ENCODE data around the gene EPB41L3.
A peak's percentile ranks its signal among the peaks of the same experiment; 100 is the strongest.

EPB41L3 gene

DNA sequence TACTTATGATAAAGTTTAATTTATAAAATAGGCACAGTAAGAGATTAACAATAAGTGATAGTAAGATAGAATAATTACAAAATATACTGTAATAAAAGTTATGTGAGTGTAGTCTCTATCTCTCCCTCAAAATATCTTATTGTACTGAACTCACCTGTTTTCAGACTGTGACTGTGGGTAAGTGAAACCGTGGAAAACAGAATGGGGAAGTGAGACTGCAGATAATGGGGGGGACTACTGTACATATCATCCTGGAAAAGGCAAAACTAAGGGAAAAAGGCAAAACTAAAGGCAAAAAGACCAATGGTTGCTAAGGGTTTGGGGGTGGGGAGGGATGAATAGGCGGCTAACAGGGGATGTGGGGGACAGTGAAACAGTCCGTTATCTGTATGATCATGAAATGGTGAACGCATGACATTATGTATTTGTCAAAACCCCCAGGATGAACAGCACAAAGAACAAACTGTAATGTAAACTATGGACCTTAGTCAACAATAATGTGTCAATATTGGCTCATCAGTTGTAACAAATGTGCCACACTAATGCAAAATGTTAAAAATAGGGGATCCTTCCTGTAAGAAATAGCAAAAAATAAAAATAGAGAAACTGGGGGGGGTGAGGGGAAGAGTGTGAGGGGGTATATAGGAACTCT is 93.8 kb downstream of the EPB41L3 start:
- DNase-seq: no peak

GRCh38 chr18:5447442-5447841 is 96.4 kb downstream of the EPB41L3 start:
- DNase-seq: no peak

GRCh38 chr18:5444847-5445246 is 99.0 kb downstream of the EPB41L3 start:
- DNase-seq: no peak

GRCh38 chr18:5444269-5444668 is 99.5 kb downstream of the EPB41L3 start:
- DNase-seq: no peak

DNA sequence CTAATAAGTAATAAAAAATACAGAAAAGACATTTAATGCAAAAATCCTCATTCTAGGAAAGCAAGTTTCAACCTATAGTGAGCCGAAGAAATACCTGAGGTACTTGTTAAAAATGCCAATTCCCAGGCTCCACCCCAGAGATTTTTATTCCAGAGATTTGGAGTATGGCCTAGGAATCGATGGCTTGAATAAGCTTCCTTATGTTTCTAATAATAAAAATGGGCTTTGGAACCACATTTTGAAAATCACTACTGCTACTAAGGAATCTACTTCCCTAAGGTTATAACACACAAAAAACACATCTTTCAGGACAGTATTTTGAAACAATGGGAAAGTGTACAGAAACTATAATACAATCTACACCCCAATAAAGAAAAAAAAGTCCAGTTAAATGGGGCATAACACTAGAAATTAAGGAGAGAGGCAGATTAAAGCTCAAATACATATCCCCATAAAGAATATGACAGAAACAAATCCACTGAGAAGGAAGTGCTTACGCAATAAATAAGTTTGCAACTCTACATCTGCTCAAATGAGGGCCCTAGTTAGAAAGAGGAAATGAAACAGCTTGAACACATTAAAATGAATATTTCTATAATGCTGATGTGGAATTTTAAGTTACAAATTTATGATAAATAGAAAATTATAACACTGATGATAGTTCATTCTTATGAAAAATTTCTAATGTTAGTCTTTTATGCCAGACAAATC is 103.7 kb downstream of the EPB41L3 start:
- DNase-seq: peak; percentile 84 to 87

DNA sequence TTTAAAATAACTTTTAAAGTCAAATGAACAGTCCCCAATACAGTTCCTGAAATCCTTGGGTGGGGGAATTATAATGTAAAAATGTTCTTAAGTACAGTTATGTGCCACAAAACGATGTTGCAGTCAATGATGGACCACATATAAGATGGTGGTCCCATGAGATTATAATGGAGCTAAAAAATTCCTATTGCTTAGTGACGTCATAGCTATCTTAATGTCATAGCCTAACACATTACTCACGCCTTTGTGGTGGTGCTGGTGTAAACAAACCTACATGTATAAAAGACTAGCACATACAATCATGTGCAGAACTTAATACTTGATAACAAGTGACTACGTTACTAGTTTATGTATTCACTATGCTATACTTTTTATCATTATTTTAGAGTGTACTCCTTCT is 109.4 kb downstream of the EPB41L3 start:
- DNase-seq: no peak

DNA sequence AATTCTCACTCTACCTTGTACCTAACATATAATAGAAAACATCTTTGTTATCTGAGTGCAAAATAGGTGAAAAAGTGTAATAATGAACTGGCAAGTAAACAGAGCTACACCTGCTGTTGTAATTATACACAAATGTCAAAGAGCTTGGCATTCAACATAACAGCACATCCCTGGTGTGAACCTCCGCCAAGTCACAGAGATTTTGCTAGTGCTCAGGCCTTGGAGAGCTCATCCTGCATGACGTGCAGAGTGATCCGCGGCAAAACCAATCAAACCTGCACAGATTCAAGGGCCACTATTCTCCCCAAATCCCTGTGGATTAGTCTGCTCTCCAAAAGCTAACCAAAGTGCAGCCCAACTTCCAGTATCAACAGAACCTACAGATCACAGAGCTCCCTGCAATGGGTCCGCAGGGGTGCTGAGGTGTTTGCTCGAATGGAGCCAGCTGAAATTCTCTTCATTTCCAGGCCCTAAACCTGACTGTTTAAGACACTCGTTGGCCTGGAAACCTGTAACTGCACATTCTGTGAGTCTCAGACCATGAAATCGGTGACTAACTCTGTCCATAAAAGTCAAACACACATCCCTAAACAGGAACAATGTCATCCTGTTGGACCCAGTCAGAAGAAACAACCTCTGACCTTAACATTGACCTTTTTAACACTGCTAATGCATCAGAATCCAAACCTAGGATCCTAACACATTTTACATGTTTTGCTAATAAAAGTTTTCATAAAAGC is 111.8 kb downstream of the EPB41L3 start:
- no peak for DNase-seq

DNA sequence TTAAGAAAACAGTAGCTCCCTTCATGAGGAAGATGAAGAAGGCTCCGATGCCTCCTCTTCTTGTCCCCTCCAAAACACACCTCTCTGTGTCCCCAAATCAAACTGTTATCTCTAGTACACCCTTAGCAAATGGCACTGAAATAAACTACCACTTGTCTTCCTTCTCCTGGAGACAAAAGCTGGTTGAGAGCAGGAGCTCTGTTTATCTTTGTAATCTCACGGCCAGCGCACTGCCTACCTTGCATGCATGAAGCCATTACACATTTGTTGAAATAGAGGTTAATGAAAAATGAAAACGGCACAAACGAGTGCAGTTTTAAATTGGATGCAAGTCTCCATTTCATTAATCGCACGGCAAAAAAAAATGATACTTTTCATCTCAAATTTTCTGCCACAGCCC is 113.7 kb downstream of the EPB41L3 start:
- no peak for DNase-seq

GRCh38 chr18:5429681-5430080 is 114.1 kb downstream of the EPB41L3 start:
- no peak for DNase-seq

DNA sequence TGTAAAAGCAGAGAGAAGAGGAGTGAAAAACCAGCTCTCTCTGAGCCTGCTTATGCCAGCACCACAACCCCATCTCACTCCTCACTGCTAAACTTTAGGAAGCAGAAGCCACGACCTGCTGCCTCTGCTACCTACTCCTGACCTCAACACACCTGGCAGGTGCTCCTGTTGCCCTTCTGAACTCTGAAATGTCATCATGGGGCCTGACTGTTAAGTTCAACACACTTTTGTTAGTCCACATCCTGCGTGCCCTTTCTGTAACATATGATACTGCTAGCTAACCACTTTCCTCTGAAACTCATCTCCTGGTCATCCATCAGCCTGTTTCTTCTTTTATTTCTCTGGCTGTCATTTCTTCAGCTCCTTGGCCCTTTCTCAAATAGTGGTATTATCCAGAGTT is 118.1 kb downstream of the EPB41L3 start:
- DNase-seq: no peak

GRCh38 chr18:5424903-5425664 is 118.7 kb downstream of the EPB41L3 start:
- DNase-seq: peak; percentile 46 to 82

DNA sequence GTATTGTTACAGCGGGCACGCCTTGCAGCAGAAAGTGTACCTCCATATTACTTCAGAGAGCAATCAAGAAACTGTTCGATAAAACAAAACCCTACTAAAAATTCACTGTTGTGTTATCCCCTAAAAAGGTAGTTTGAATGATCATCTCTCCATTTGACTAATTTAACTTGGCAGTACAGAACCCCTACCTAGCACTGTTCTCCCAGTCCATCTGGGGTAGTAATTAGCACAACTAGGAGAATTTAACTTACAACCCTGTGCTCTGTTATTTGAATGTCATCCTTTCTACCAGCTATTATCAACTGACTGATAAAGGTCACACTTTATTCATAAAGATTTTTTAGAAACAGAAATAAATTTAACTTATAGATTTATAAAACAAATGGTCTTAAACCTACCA is 121.2 kb downstream of the EPB41L3 start:
- no peak for DNase-seq

GRCh38 chr18:5421981-5422380 is 121.8 kb downstream of the EPB41L3 start:
- DNase-seq: no peak

DNA sequence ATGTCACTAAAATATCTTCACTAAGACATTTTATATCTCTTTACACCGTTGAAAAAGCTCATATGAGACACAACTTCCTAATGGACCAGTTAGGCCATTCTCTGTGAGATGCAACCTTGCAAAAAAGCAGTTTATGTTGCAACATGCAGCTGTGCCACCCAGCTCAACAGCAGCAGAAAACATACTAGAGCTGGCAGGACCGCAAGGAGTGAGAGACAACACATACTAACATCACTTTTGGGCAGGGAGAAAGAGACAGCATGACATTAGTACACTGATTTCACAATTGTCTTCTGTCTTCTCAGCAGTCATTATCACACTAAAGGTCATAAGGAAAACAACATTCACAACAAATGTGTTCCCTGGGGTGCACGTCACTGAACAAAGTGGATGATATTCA is 122.9 kb downstream of the EPB41L3 start:
- no peak for DNase-seq

DNA sequence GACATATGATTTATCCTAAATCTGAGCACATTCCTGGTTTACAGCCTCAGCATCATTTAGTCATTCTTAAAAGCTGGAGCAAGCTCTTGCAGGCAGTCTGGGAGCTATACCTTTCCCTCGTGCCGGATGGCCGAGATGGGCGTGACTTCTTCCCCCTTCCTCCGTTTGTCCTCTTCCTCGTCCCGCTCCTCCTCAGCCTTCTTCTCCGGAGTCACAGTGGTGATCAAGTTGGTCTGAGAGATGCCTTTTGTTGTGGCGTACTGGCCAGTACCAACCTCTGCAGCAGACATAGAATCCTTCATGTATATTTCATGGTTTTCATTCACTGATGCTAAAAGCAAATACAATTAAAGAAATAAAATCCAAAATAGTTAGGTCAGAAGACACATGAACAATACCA is 124.2 kb downstream of the EPB41L3 start:
- DNase-seq: no peak

GRCh38 chr18:5419030-5419429 is 124.8 kb downstream of the EPB41L3 start:
- no peak for DNase-seq

GRCh38 chr18:5417342-5417741 is 126.5 kb downstream of the EPB41L3 start:
- DNase-seq: no peak

DNA sequence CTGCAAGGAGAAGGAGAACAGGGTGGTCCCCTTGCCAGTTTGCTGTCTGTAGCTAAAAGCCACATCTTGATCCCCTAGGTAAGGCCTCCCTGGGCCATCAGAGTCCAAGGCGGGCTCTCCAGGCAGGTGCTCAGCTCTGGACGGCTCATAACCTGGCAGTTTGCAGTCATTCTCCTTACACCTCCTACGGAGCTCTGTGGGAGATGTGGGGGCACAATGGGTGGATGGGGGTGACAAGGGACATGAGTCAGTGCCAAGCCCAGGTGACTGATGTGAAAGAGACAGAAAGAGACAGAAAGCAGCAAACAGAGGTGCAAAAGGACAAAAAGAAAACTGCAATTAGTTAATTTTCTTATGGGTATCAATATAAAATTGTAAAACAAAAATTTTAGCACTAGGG is 127.7 kb downstream of the EPB41L3 start:
- no peak for DNase-seq

GRCh38 chr18:5415665-5416064 is 128.1 kb downstream of the EPB41L3 start:
- DNase-seq: no peak

DNA sequence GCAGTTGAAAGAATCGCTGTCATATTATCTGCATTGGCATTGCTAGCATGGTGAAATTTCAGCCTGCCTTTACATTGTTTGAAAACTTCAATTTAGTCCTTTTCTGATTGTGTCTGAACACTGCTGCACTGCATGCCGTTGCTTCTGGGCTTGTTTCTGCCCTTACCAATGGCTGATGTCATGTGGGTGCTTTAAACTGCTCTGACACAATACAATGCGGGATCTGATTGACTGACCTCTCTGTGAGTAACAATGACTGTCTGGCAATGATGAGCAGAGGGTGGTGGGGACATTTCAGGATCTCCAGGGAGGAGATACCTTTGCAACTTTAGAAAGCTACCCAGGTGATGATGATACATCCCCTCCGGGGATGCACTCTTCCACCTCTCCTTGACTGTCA is 128.8 kb downstream of the EPB41L3 start:
- DNase-seq: no peak

DNA sequence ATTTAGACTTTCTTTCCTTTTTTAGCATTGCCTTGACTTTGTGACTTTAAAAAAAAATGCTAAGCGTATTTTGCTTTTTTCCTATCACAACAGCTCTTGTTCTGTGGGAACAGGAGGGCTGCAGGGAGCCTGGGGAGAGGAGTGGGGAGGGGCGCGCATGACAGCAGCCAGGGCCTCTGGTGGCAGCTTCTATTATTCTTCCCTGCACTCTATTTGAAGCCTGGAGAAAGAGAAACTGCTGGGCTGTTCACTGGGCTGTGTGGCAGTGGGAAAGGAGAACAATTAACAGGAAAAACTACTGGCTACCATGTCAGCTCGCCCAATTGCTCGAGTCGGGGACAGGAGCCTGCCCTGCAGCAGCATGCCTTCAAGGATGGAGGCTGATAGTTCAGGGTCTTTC is 129.3 kb downstream of the EPB41L3 start:
- DNase-seq: no peak

GRCh38 chr18:5413447-5413846 is 130.3 kb downstream of the EPB41L3 start:
- DNase-seq: no peak

DNA sequence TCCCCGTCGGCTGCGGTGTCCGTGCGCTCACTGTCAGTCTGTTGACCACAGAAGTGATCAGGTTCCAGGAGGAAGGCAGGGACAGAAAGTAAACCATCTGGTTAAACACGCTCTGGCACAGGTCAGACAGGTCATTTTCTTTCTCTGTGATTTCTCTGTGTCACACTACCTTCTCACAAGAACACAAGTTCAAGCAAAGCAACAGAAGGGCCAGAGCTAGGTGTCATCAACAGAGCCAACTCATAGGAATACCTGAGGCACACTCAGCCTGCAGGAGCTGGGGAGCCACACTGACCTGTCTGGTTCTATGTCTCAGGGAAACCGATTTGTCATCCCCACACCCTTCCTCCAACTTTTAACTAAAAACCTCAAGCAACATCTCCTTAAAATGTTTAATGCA is 133.2 kb downstream of the EPB41L3 start:
- no peak for DNase-seq

Measured in Kasumi-1 (cell line).